Endothelial cell (in vitro differentiated cells): ENCODE results near the gene DDIT4. TPM values are rescaled to one million over a fixed set of nuclear protein-coding genes. Genes with fewer than 3 reads are reported as not detected.

Experiments used
- DNase-seq: peaks from one replicate; pipeline ENCODE4 v3.0.0; 2021; ENCODE audit warnings: low spot score
- H3K27ac Mint-ChIP-seq: one replicate; pipeline ENCODE4 v1.8.0; 2021; ENCODE audit warnings: mixed read lengths, inconsistent platforms; ENCODE audit not compliant: unreplicated experiment
- H3K27me3 Mint-ChIP-seq: one replicate; pipeline ENCODE4 v1.8.0; 2021; ENCODE audit warnings: mild to moderate bottlenecking, moderate library complexity, mixed read lengths, inconsistent platforms; ENCODE audit not compliant: unreplicated experiment
- H3K36me3 Mint-ChIP-seq: one replicate; pipeline ENCODE4 v1.8.0; 2021; ENCODE audit warnings: mild to moderate bottlenecking, low read depth, mixed read lengths, inconsistent platforms; ENCODE audit not compliant: unreplicated experiment
- H3K4me1 Mint-ChIP-seq: one replicate; pipeline ENCODE4 v1.8.0; 2021; ENCODE audit warnings: mild to moderate bottlenecking, mixed read lengths, inconsistent platforms; ENCODE audit not compliant: unreplicated experiment
- H3K4me3 Mint-ChIP-seq: one replicate; pipeline ENCODE4 v1.8.0; 2021; ENCODE audit warnings: mild to moderate bottlenecking, mixed read lengths, inconsistent platforms; ENCODE audit not compliant: unreplicated experiment
- H3K9me3 Mint-ChIP-seq: one replicate; pipeline ENCODE4 v1.8.0; 2021; ENCODE audit warnings: mixed read lengths, inconsistent platforms; ENCODE audit not compliant: unreplicated experiment
- CTCF ChIP-seq: fragments of 200-600 bp; sonication (generic); IDR thresholded peaks from one replicate; pipeline ENCODE4 v1.5.0; 2021; ENCODE audit warnings: antibody characterized with exemption; ENCODE audit not compliant: unreplicated experiment
- total RNA-seq: library from RNA; stranded (reverse); fragmentation: NEBNext Ultra II Directional; extraction: Animal tissue kit (Norgen Biotek cat#: 25700); gene quantifications from one replicate; pipeline ENCODE4 v1.2.1, GENCODE V29; 2021; ENCODE audit not compliant: unreplicated experiment

Gene DDIT4
- total RNA-seq, 1 donor from 2014 or later = 32.4 TPM

- Mint-ChIP-seq H3K27me3 (no peaks in the 10 kb centered on the region), H3K4me3 (no peak overlapping the region), H3K4me1 (peaks cover 2% of the 10 kb centered on the region), H3K27ac (no peak overlapping the region), H3K9me3 (no peaks in the 10 kb centered on the region), H3K36me3 (peaks cover 9% of the 10 kb centered on the region)
- DNase-seq = no peak
- TF ChIP-seq CTCF = no peak
Measured at GRCh38 chr10:72229261-72230251, 44.2 kb upstream of the DDIT4 start.

- no peak overlapping the region for H3K27ac Mint-ChIP-seq
Measured at GRCh38 chr10:72233621-72234020, 40.1 kb upstream of the DDIT4 start.

GRCh38 chr10:72234560-72235095, 39.1 kb upstream of the DDIT4 start:
- Mint-ChIP-seq H3K27ac (no peak overlapping the region), H3K4me3 (no peak overlapping the region), H3K27me3 (no peaks in the 10 kb centered on the region), H3K9me3 (no peaks in the 10 kb centered on the region), H3K36me3 (peaks cover 9% of the 10 kb centered on the region), H3K4me1 (peaks cover 7% of the 10 kb centered on the region)
- no peak for TF ChIP-seq CTCF
- no peak for DNase-seq

More at GRCh38 chr10:72233621-72234020, 40.1 kb upstream of the DDIT4 start:
- no peak overlapping the region for H3K4me3 Mint-ChIP-seq
- DNase-seq = no peak
- TF ChIP-seq CTCF = no peak
- peaks cover 7% of the 10 kb centered on the region for H3K4me1 Mint-ChIP-seq
- no peaks in the 10 kb centered on the region for H3K9me3 Mint-ChIP-seq
- no peaks in the 10 kb centered on the region for H3K27me3 Mint-ChIP-seq
- peaks cover 9% of the 10 kb centered on the region for H3K36me3 Mint-ChIP-seq

- Mint-ChIP-seq H3K36me3 (peaks cover 9% of the 10 kb centered on the region), H3K4me3 (no peak overlapping the region), H3K27me3 (no peaks in the 10 kb centered on the region), H3K9me3 (no peaks in the 10 kb centered on the region), H3K4me1 (peaks cover 7% of the 10 kb centered on the region), H3K27ac (no peak overlapping the region)
- TF ChIP-seq CTCF = no peak
- no peak for DNase-seq
Measured at GRCh38 chr10:72235544-72236279, 38.0 kb upstream of the DDIT4 start.
